ENCODE data around the gene JAM3.
"Not testable (repeated sequence)": the region's sequence is repeated elsewhere in the genome, so short reads cannot be mapped to it uniquely, and the experiment has no call there.

The JAM3 gene

GRCh38 chr11:134181707-134182106, 112.8 kb downstream of the JAM3 start:
- DNase-seq (ENCODE audit: low spot score) = no peak

- DNase-seq (ENCODE audit: low spot score) = not testable (repeated sequence)
Measured at GRCh38 chr11:134188092-134188491, 119.2 kb downstream of the JAM3 start.

- no peak for DNase-seq (ENCODE audit: low spot score)
Measured at GRCh38 chr11:134196756-134197155, 127.9 kb downstream of the JAM3 start.

- no peak for DNase-seq (ENCODE audit: low spot score)
Measured at GRCh38 chr11:134199531-134199930, 130.7 kb downstream of the JAM3 start.

GRCh38 chr11:134200688-134201087, 131.8 kb downstream of the JAM3 start:
- DNase-seq (ENCODE audit: low spot score) = no peak

Measured in LoVo (cell line).